Measurements from ENCODE around the gene SCYGR6. TPM values are rescaled to one million over a fixed set of nuclear protein-coding genes. Genes with fewer than 3 reads are reported as not detected.
A peak's percentile ranks its signal among the peaks of the same experiment; 100 is the strongest.
"Not testable (repeated sequence)": the region's sequence is repeated elsewhere in the genome, so short reads cannot be mapped to it uniquely, and the experiment has no call there.

The SCYGR6 gene
- not detected for total RNA-seq
- long read RNA-seq: 0 reads

- DNase-seq (no peak), ATAC-seq (no peak)
- intact Hi-C loops (cut with DNase I): no loop called here
Measured at GRCh38 chr2:227724394-227725039, at the start of gene SCYGR6. Gene SCYGR6, minus strand, starts transcription at chr2:227724757. Its CDS starts 0 bp downstream, at chr2:227724757.

GRCh38 chr2:227774011-227774624 lies 49.6 kb upstream of the SCYGR6 start:
- no peak for DNase-seq
- intact Hi-C loops (cut with DNase I): no loop called here
- ATAC-seq: no peak

GRCh38 chr2:227772932-227773331 lies 48.4 kb upstream of the SCYGR6 start:
- ATAC-seq: no peak
- intact Hi-C loops (cut with DNase I): no loop called here
- no peak for DNase-seq

- intact Hi-C loops (cut with DNase I): no loop called here
- DNase-seq (no peak), ATAC-seq (no peak)
Measured at GRCh38 chr2:227772197-227772661, 47.7 kb upstream of the SCYGR6 start.

- DNase-seq: no peak
- no peak for ATAC-seq
- intact Hi-C loops (cut with DNase I): loop anchor here (5.0 kb wide), 3 partner anchors 106 to 361 kb away; no protein-coding TSS in a partner anchor
Measured at GRCh38 chr2:227767830-227768229, 43.3 kb upstream of the SCYGR6 start.

- DNase-seq (peak; percentile 84), ATAC-seq (peak; percentile 98 to 99)
- intact Hi-C loops (cut with DNase I): loop anchor here (5.0 kb wide), 3 partner anchors 104 to 359 kb away; no protein-coding TSS in a partner anchor
Measured at GRCh38 chr2:227766373-227766883, 41.9 kb upstream of the SCYGR6 start.

GRCh38 chr2:227765788-227766372 lies 41.3 kb upstream of the SCYGR6 start:
- DNase-seq: no peak
- ATAC-seq: peak in 1 of 2 donors; percentile 20
- intact Hi-C loops (cut with DNase I): loop anchor here (2.0 to 5.0 kb wide), 4 partner anchors 104 to 359 kb away; no protein-coding TSS in a partner anchor

- intact Hi-C loops (cut with DNase I): no loop called here
- DNase-seq (no peak), ATAC-seq (peak in 1 of 2 donors; percentile 36)
Measured at GRCh38 chr2:227761740-227762476, 37.4 kb upstream of the SCYGR6 start.

- DNase-seq (no peak), ATAC-seq (no peak)
- intact Hi-C loops (cut with DNase I): loop anchor here in 1 of 2 donors (10.0 kb wide), 1 partner anchor 85 kb away; no protein-coding TSS in a partner anchor
Measured at GRCh38 chr2:227759411-227760118, 35.0 kb upstream of the SCYGR6 start.

- ATAC-seq, DNase-seq: not testable (repeated sequence)
- intact Hi-C loops (cut with DNase I): loop anchor here in 1 of 2 donors (10.0 kb wide), 1 partner anchor 81 kb away; no protein-coding TSS in a partner anchor
Measured at GRCh38 chr2:227756261-227756660, 31.7 kb upstream of the SCYGR6 start.

- DNase-seq (no peak), ATAC-seq (no peak)
- intact Hi-C loops (cut with DNase I): no loop called here
Measured at GRCh38 chr2:227748079-227748478, 23.5 kb upstream of the SCYGR6 start.

- ATAC-seq: no peak
- no peak for DNase-seq
- intact Hi-C loops (cut with DNase I): no loop called here
Measured at GRCh38 chr2:227745594-227745993, 21.0 kb upstream of the SCYGR6 start, which contains the start of gene SCYGR8. Gene SCYGR8, plus strand, starts transcription at chr2:227745894. Its CDS starts 0 bp downstream, at chr2:227745894.

GRCh38 chr2:227740705-227741104 lies 16.1 kb upstream of the SCYGR6 start:
- ATAC-seq; DNase-seq; intact Hi-C loops (cut with DNase I): not testable (repeated sequence)

- DNase-seq: no peak
- intact Hi-C loops (cut with DNase I): no loop called here
- ATAC-seq: no peak
Measured at GRCh38 chr2:227739351-227739750, 14.8 kb upstream of the SCYGR6 start.

GRCh38 chr2:227728035-227728434 lies 3.5 kb upstream of the SCYGR6 start, which contains the start of gene SCYGR7:
Gene SCYGR7, plus strand, starts transcription at chr2:227728335. Its CDS starts 0 bp downstream, at chr2:227728335.
- intact Hi-C loops (cut with DNase I): no loop called here
- no peak for ATAC-seq
- no peak for DNase-seq

GRCh38 chr2:227722821-227723220 lies 1.7 kb downstream of the SCYGR6 start:
- DNase-seq; intact Hi-C loops (cut with DNase I); ATAC-seq: not testable (repeated sequence)

- intact Hi-C loops (cut with DNase I): no loop called here
- ATAC-seq (no peak), DNase-seq (no peak)
Measured at GRCh38 chr2:227720680-227721079, 3.9 kb downstream of the SCYGR6 start.

- ATAC-seq: peak in 1 of 2 donors; percentile 37
- no peak for DNase-seq
- intact Hi-C loops (cut with DNase I): no loop called here
Measured at GRCh38 chr2:227719641-227720040, 4.9 kb downstream of the SCYGR6 start.

Data from left cardiac atrium (tissue), 4 donors.